ENCODE results near the gene RAMP2.

Gene RAMP2

DNA sequence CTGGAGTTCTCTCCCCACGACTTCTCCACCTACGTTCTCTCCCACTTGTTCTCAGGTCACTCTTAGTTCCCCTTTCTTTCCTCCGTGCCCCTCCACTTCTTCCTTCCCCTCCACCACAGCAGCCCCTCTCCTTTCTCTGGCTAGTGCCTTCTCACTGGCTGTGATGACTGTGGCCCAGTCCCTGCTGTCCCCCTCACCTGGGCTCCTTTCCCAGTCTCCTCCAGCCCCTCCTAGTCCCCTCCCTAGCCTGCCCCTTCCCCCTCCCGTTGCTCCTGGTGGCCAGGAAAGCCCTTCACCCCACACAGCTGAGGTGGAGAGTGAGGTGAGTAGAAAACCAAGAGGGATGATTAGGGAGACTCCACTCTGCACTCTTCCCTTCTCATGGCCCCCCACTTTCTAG is 34.0 kb downstream of the RAMP2 start:
- no peak for DNase-seq (ENCODE audit: low read depth)

DNA sequence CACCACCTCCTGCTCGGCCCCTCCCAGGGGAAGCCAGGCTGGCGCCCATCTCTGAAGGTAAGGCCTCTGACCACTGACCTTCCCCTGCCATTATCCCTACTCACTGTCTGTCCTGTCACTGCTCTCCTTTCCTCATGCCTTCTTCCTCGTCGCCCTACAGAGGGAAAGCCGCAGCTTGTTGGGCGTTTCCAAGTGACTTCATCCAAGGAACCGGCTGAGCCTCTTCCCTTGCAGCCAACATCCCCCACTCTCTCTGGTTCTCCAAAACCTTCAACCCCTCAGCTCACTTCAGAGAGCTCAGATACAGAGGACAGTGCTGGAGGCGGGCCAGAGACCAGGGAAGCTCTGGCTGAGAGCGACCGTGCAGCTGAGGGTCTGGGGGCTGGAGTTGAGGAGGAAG is 34.4 kb downstream of the RAMP2 start:
- no peak for DNase-seq (ENCODE audit: low read depth)

DNA sequence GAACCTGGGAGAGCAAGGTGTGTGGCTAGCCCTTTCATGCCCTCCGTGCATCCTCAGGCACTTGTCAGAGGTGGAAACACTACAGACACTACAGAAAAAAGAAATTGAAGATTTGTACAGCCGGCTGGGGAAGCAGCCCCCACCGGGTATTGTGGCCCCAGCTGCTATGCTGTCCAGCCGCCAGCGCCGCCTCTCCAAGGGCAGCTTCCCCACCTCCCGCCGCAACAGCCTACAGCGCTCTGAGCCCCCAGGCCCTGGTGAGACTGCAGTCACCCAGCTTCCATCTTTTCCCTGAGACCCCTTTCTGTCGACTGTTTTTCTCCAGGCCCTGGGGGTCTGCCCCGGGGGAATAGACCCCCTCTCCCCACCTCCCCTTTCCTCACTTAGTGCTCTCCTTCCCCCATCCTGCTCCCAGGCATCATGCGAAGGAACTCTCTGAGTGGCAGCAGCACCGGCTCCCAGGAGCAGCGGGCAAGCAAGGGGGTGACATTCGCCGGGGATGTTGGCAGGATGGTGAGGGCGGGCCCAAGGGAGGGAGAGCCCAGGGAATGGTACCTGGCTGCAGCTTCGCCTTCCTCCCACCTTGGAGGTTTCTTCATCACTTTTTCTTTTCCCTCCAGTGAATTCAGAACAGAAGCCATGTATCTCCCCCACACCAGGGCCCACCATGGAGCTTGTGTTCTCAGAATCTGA is 35.2 kb downstream of the RAMP2 start:
- DNase-seq (ENCODE audit: low read depth): no peak

DNA sequence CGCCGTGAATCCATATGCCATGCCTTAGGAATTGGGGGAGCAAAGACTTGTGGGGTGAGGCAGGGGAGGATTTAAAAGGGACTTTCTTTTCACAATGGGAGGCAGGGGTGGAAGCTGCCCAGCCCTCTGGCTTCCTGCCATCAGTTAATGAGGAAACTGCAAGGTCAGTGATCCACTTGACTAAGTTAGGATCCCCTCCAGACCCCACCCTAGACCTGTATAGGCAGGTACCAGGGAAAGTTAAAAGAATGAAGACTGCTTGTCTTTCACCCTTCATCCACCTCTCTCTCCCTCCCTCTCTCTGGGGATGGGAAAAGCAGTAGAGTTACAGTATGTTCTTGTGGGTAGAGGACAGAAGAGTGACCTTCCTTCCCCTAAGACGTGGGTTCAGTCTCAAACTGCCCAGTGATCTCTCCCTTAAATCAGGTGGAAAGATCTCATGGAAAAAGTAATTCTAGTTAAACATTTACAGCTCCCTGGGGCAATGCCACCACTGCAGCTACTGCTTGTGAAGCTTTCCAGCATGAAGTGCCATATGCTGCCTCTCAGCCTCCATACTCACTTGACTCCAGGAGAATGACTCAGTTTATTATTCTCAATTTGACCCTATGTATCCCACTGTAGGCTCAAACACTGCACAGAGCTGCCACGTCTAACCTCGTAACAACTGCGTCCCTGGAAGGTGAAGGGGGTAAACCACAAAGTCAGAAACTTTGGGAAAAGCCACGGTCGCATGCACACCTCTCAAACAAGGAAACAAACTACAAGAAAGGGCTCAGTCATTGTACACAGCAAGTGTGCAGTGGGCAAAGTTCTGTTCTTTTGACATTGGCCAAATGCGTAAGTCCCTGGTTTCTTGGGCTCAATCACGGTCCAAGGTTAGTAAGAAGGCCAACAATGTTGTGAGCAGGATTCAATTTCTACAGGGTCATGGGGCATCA is 36.3 kb downstream of the RAMP2 start:
- DNase-seq (ENCODE audit: low read depth): no peak

GRCh38 chr17:42798011-42798382 is 37.0 kb downstream of the RAMP2 start:
- DNase-seq (ENCODE audit: low read depth): no peak

DNA sequence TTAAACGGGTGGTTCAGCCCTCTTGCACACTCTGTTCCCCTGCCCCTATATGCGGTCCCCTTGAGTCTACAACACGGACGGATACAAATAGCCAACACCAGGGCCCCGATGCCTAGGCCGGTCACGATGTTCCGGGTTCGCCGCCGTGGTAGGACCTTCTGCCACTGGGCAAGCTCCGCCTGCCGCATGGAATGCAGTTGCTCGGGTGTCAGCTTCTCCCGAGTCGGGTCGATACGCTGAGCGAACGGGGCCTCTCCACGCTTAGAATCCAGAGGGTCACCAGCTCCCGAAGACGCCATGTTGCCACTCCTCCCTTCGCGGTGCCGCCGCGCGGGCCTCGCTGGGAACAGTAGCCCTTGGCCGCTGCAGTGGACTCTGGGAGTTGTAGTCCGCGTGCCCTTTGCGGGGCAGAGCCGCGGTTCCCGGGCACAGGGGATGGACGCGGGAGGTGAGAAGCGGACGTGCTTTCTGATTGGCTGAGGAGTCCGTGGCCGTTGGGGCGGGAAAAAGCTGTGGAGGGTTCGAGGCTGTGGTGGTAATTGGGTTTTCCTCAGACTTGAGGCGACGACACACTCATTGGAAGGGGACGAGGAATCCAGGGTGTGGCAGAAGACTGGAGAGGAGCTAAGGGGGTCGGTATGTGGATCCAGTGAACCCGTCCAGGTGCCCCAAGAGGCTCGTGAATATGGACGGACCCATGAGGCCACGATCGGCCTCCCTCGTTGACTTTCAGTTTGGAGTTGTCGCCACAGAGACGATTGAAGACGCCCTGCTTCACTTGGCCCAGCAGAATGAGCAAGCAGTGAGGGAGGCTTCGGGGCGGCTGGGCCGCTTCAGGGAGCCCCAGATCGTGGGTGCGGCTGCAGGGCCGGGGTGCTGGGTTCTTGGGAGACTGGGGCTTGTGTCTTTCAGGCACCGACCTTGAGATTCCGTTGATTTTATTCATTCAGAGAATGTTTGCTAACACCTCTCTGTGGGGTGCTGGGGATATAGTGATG is 37.7 kb downstream of the RAMP2 start, which contains the start of the genes CNTD1 and COA3:
CNTD1 (plus strand) TSS at position 479 of the 998 bp plus-strand sequence; CDS start at position 686, 207 bp downstream.
COA3 (minus strand) TSS at position 322 of the 998 bp plus-strand sequence; CDS start at position 299, 23 bp downstream.
- peak; percentile 75 for DNase-seq (ENCODE audit: low read depth)

GRCh38 chr17:42803074-42803883 is 42.3 kb downstream of the RAMP2 start:
- no peak for DNase-seq (ENCODE audit: low read depth)

DNA sequence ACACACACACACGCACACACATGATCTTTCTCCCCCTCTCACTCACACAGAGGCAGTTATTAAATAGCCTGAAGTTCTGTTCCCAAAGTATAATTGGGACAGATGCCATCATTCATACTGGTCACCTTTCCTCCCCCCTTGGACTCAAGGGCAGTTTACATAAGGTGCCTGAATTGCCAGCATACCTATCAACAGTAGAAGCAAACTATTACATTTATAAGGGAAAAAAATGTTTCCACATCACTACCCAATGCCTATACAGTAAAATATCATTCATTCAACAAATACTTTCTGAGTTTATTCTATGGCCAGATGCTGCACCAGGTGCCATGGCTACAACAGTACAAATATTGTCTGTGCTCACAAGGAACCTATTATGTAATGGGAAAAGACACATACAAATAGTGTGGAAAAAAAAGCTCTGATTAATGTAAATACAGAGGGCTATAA is 43.9 kb downstream of the RAMP2 start:
- no peak for DNase-seq (ENCODE audit: low read depth)

GRCh38 chr17:42806249-42806648 is 45.2 kb downstream of the RAMP2 start:
- no peak for DNase-seq (ENCODE audit: low read depth)

DNA sequence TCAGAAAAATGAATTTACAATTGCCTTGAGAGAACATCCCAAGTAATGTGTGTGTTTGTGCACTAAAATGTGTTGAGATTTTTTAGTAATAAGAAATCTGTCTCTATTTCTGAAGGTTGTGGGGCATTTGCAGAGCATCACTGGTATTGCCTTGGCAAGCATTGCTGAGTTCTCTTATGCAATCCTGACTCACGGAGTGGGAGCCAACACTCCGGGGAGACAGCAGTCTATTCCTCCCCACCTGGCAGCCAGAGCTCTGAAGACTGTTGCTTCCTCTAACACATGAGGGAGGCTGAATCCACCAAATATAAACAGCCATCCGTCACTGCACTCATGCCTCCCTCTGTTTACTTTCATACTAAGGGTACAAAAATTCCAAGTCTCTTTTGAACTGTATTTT is 48.2 kb downstream of the RAMP2 start:
- peak; percentile 67 for DNase-seq (ENCODE audit: low read depth)
